Measurements from ENCODE around the gene CDH13. TPM values are rescaled to one million over a fixed set of nuclear protein-coding genes. Genes with fewer than 3 reads are reported as not detected.

The CDH13 gene
- total and polyA plus RNA-seq, 2 of the 8 experiments (the other 6 are each of a cell fraction or from before 2014, with no cell fraction given): 2.3 to 2.4 TPM

- Histone ChIP-seq H3K4me2 (ENCODE audit: insufficient read depth in 1 of 2, low read depth in 2 of 2, low read length in 2 of 2) (no peak overlapping the region), H3K9me3 (ENCODE audit: insufficient read depth in 2 of 2, low read depth in 1 of 2, low read length in 1 of 2) (no peaks in the 10 kb centered on the region), H3K56ac (replicated peaks; ENCODE audit: insufficient read length, low read depth, low read length) (no peak overlapping the region), H2AK5ac (ENCODE audit: low read depth, low read length) (no peak overlapping the region), H2BK12ac (ENCODE audit: low read depth, low read length) (no peak overlapping the region), H3K27me3 (replicated peaks in 1 of 4; ENCODE audit: control insufficient read depth in 3 of 4, extremely low read depth in 1 of 4, insufficient read depth in 3 of 4, low read length in 3 of 4) (no peaks in the 10 kb centered on the region), H3K4me3 (ENCODE audit: extremely low read depth in 1 of 4, insufficient read depth in 2 of 4, low read depth in 3 of 4, low read length in 4 of 4) (no peak overlapping the region), H4K8ac (ENCODE audit: extremely low read depth, insufficient read depth, low read length) (no peak overlapping the region), H2AFZ (ENCODE audit: low read length) (no peak overlapping the region), H2BK5ac (ENCODE audit: low read depth, low read length) (no peak overlapping the region), H3K79me1 (ENCODE audit: low read depth, low read length) (no peaks in the 10 kb centered on the region), H3K4ac (replicated peaks; ENCODE audit: insufficient read length, low read depth, low read length) (no peak overlapping the region), H2BK15ac (ENCODE audit: low read length) (no peak overlapping the region), H3K18ac (ENCODE audit: extremely low read depth, low read length) (no peak overlapping the region), H3K9ac (replicated peaks in 1 of 4; ENCODE audit: extremely low read depth in 1 of 4, low read depth in 3 of 4, low read length in 3 of 4) (no peak overlapping the region), H3K23ac (ENCODE audit: insufficient read length) (no peak overlapping the region), H3K4me1 (replicated peaks in 1 of 4; ENCODE audit: control insufficient read depth in 3 of 4, insufficient read depth in 4 of 4, low read length in 3 of 4) (no peaks in the 10 kb centered on the region), H2BK120ac (replicated peaks; ENCODE audit: low read depth, low read length) (no peak overlapping the region), H3K27ac (ENCODE audit: low read depth, low read length) (no peak overlapping the region), H3K23me2 (ENCODE audit: low read depth, low read length) (no peaks in the 10 kb centered on the region), H3K79me2 (ENCODE audit: control insufficient read depth in 1 of 2, insufficient read depth in 2 of 2, low read length in 2 of 2) (no peaks in the 10 kb centered on the region), H3K36me3 (ENCODE audit: control insufficient read depth in 2 of 4, insufficient read depth in 4 of 4, low read length in 3 of 4) (no peaks in the 10 kb centered on the region), H4K5ac (ENCODE audit: insufficient read length, low read depth, low read length) (no peak overlapping the region), H4K91ac (replicated peaks; ENCODE audit: insufficient read length, low read length) (no peak overlapping the region), H2BK20ac (ENCODE audit: low read length) (no peak overlapping the region), H3K14ac (ENCODE audit: insufficient read length) (no peak overlapping the region), H4K20me1 (replicated peaks in 1 of 2; ENCODE audit: control insufficient read depth in 1 of 2, insufficient read depth in 2 of 2, low read length in 2 of 2) (no peaks in the 10 kb centered on the region)
- WGBS, 2 experiments (ENCODE audit: extremely low coverage in 1 of 2, insufficient coverage in 1 of 2, insufficient read length in 1 of 2, insufficient replicate concordance in 2 of 2, low coverage in 1 of 2, low lambda C conversion rate in 2 of 2, missing lambda C conversion rate in 1 of 2): 91% methylated on average over 4 of the region's 4 CpGs; no CpG with 5 or more reads in 1 of the 2 experiments
- no peak for FAIRE-seq
- ChIA-PET CTCF (ENCODE audit: partially characterized antibody) (no interaction called here), POLR2A (ENCODE audit: partially characterized antibody) (no interaction called here)
- no peak for TF ChIP-seq RNF2 (IDR thresholded peaks at IDR 0.05; ENCODE audit: borderline replicate concordance, low read depth, low read length, missing control alignments, poor library complexity, severe bottlenecking)
- no peak for TF ChIP-seq SIX5 (IDR thresholded peaks at IDR 0.05; ENCODE audit: low read depth, low read length)
- DNase-seq (ENCODE audit: low read depth in 1 of 2, low spot score in 2 of 2): no peak
Measured at GRCh38 chr16:83013071-83013470, 386.3 kb downstream of the CDH13 start.
